HFFc6 (cell line): ENCODE data around the gene MLKL. TPM values are rescaled to one million over a fixed set of nuclear protein-coding genes. Genes with fewer than 3 reads are reported as not detected.

ENCODE experiments used
- DNase-seq: peaks from one replicate; pipeline ENCODE4 v3.0.0-alpha.2; 2018
- H3K27ac Mint-ChIP-seq: 2 replicates; pipeline ENCODE4 v1.8.0; 2020; ENCODE audit warnings: mild to moderate bottlenecking, mixed read lengths
- H3K27me3 Mint-ChIP-seq: 2 replicates; pipeline ENCODE4 v1.8.0; 2021; ENCODE audit warnings: mild to moderate bottlenecking, moderate library complexity, mixed read lengths; ENCODE audit not compliant: insufficient read depth
- H3K36me3 Mint-ChIP-seq: 2 replicates; pipeline ENCODE4 v1.8.0; 2021; ENCODE audit warnings: low read depth, mixed read lengths
- H3K4me1 Mint-ChIP-seq: 2 replicates; pipeline ENCODE4 v1.8.0; 2020; ENCODE audit warnings: low read depth, mixed read lengths
- H3K4me3 Mint-ChIP-seq: 2 replicates; pipeline ENCODE4 v1.8.0; 2020; ENCODE audit warnings: mild to moderate bottlenecking, moderate library complexity, mixed read lengths
- H3K9me3 Mint-ChIP-seq: 2 replicates; pipeline ENCODE4 v1.8.0; 2020; ENCODE audit warnings: mild to moderate bottlenecking, mixed read lengths
- CTCF ChIP-seq: fragments of 200-600 bp; sonication (generic); IDR thresholded peaks from 2 replicates; pipeline ENCODE4 v1.5.0; 2021; ENCODE audit warnings: antibody characterized with exemption, mild to moderate bottlenecking
- total RNA-seq, 6 experiments: library from RNA; stranded (reverse); fragmentation: NEBNext Ultra II Directional; extraction: Animal tissue kit (Norgen Biotek cat#: 25700); gene quantifications; 2 replicates in 1 of 6; 3 replicates in 5 of 6; pipeline ENCODE4 v1.2.3, GENCODE V29; 2021

MLKL gene
- total RNA-seq, 6 experiments from 2014 or later, result 10.2 to 14.8 (median 11.4) TPM

GRCh38 chr16:74740795-74741304 lies 40.2 kb upstream of the MLKL start:
- no peak for TF ChIP-seq CTCF
- no peak overlapping the region for H3K4me3 Mint-ChIP-seq
- H3K27ac Mint-ChIP-seq, result no peak overlapping the region
- H3K27me3 Mint-ChIP-seq, result peaks cover 1% of the 10 kb centered on the region; the same call in 1 of the 2 replicates
- H3K9me3 Mint-ChIP-seq, result no peaks in the 10 kb centered on the region
- no peaks in the 10 kb centered on the region for H3K36me3 Mint-ChIP-seq
- H3K4me1 Mint-ChIP-seq, result peaks cover 42% of the 10 kb centered on the region
- DNase-seq, result no peak

GRCh38 chr16:74739275-74739674 lies 38.6 kb upstream of the MLKL start:
- Mint-ChIP-seq H3K27me3 (peaks cover 4% of the 10 kb centered on the region), H3K4me1 (peaks cover 42% of the 10 kb centered on the region), H3K9me3 (no peaks in the 10 kb centered on the region), H3K27ac (no peak overlapping the region), H3K36me3 (no peaks in the 10 kb centered on the region), H3K4me3 (no peak overlapping the region)
- TF ChIP-seq CTCF, result no peak
- no peak for DNase-seq

- Mint-ChIP-seq H3K4me3 (no peak overlapping the region), H3K27ac (no peak overlapping the region), H3K9me3 (no peaks in the 10 kb centered on the region), H3K4me1 (peaks cover 37% of the 10 kb centered on the region), H3K36me3 (no peaks in the 10 kb centered on the region), H3K27me3 (peaks cover 4% of the 10 kb centered on the region)
- no peak for TF ChIP-seq CTCF
- DNase-seq, result no peak
These were observed 38.2 kb upstream of the MLKL start for GRCh38 chr16:74738816-74739215.

- no peak overlapping the region for H3K4me3 Mint-ChIP-seq
- DNase-seq, result no peak
- no peaks in the 10 kb centered on the region for H3K9me3 Mint-ChIP-seq
- no peak overlapping the region for H3K27ac Mint-ChIP-seq
- no peaks in the 10 kb centered on the region for H3K36me3 Mint-ChIP-seq
- H3K4me1 Mint-ChIP-seq, result peaks cover 30% of the 10 kb centered on the region
- TF ChIP-seq CTCF, result no peak
- peaks cover 7% of the 10 kb centered on the region for H3K27me3 Mint-ChIP-seq
These were observed 37.5 kb upstream of the MLKL start for GRCh38 chr16:74738113-74738541.

GRCh38 chr16:74737521-74737920 lies 36.9 kb upstream of the MLKL start:
- peaks cover 25% of the 10 kb centered on the region for H3K4me1 Mint-ChIP-seq
- no peaks in the 10 kb centered on the region for H3K36me3 Mint-ChIP-seq
- H3K27me3 Mint-ChIP-seq, result peaks cover 8% of the 10 kb centered on the region
- no peak overlapping the region for H3K4me3 Mint-ChIP-seq
- H3K27ac Mint-ChIP-seq, result no peak overlapping the region
- TF ChIP-seq CTCF, result no peak
- DNase-seq, result no peak
- H3K9me3 Mint-ChIP-seq, result no peaks in the 10 kb centered on the region
